ENCODE results near the gene ERCC3.

ERCC3 gene

GRCh38 chr2:127293748-127294562 is at the start of gene ERCC3:
ERCC3 (minus strand) TSS chr2:127294144; CDS start chr2:127294081, 63 bp downstream.
- DNase-seq (ENCODE audit: low read depth), result peak; percentile 67

GRCh38 chr2:127343277-127343676 is 49.3 kb upstream of the ERCC3 start:
- no peak for DNase-seq (ENCODE audit: low read depth)

GRCh38 chr2:127342101-127342500 is 48.2 kb upstream of the ERCC3 start:
- no peak for DNase-seq (ENCODE audit: low read depth)

GRCh38 chr2:127332335-127332734 is 38.4 kb upstream of the ERCC3 start:
- DNase-seq (ENCODE audit: low read depth), result no peak

GRCh38 chr2:127330753-127331152 is 36.8 kb upstream of the ERCC3 start:
- no peak for DNase-seq (ENCODE audit: low read depth)

GRCh38 chr2:127326289-127326945 is 32.5 kb upstream of the ERCC3 start:
- DNase-seq (ENCODE audit: low read depth), result no peak

GRCh38 chr2:127324635-127325034 is 30.7 kb upstream of the ERCC3 start:
- no peak for DNase-seq (ENCODE audit: low read depth)

- DNase-seq (ENCODE audit: low read depth), result no peak
These were observed 27.4 kb upstream of the ERCC3 start for GRCh38 chr2:127321303-127321702.

- no peak for DNase-seq (ENCODE audit: low read depth)
These were observed 26.8 kb upstream of the ERCC3 start for GRCh38 chr2:127320586-127321275.

GRCh38 chr2:127320067-127320466 is 26.1 kb upstream of the ERCC3 start:
- no peak for DNase-seq (ENCODE audit: low read depth)

- DNase-seq (ENCODE audit: low read depth), result no peak
These were observed 20.4 kb upstream of the ERCC3 start for GRCh38 chr2:127314193-127314988.

- DNase-seq (ENCODE audit: low read depth), result no peak
These were observed 19.5 kb upstream of the ERCC3 start for GRCh38 chr2:127313406-127313805.

- no peak for DNase-seq (ENCODE audit: low read depth)
These were observed 17.0 kb upstream of the ERCC3 start for GRCh38 chr2:127310980-127311379.

- no peak for DNase-seq (ENCODE audit: low read depth)
These were observed 15.5 kb upstream of the ERCC3 start for GRCh38 chr2:127309468-127309867.

- no peak for DNase-seq (ENCODE audit: low read depth)
These were observed 14.7 kb upstream of the ERCC3 start for GRCh38 chr2:127308586-127309138.

GRCh38 chr2:127305990-127306585 is 12.1 kb upstream of the ERCC3 start:
- DNase-seq (ENCODE audit: low read depth), result no peak

GRCh38 chr2:127302168-127302567 is 8.2 kb upstream of the ERCC3 start:
- no peak for DNase-seq (ENCODE audit: low read depth)

GRCh38 chr2:127293386-127293747 is 577 bp downstream of the ERCC3 start:
- no peak for DNase-seq (ENCODE audit: low read depth)

- no peak for DNase-seq (ENCODE audit: low read depth)
These were observed 5.7 kb downstream of the ERCC3 start for GRCh38 chr2:127288274-127288673.

- no peak for DNase-seq (ENCODE audit: low read depth)
These were observed 10.7 kb downstream of the ERCC3 start for GRCh38 chr2:127283275-127283674.

- no peak for DNase-seq (ENCODE audit: low read depth)
These were observed 13.3 kb downstream of the ERCC3 start for GRCh38 chr2:127280693-127281092.
